Peyer's patch (tissue), 4 donors: ENCODE data around the gene FHL1. TPM values are rescaled to one million over a fixed set of nuclear protein-coding genes. Genes with fewer than 3 reads are reported as not detected.

Source experiments
- DNase-seq, 3 donors: peaks; one replicate each; pipeline ENCODE4 v3.0.0-alpha.2; 2017 to 2019
- H3K27ac ChIP-seq, 4 donors: fragments of 200-600 bp; sonication (generic); one replicate each; pipeline ENCODE4 v1.5.1; 2016 to 2019
- H3K27me3 ChIP-seq, 2 donors: fragments of 200-600 bp; sonication (generic); one replicate each; pipeline ENCODE4 v1.5.1; 2019
- H3K36me3 ChIP-seq, 3 donors: fragments of 200-600 bp; sonication (generic); one replicate each; pipeline ENCODE4 v1.5.1; 2016 to 2019
- H3K4me1 ChIP-seq, 4 donors: fragments of 200-600 bp; sonication (generic); one replicate each; pipeline ENCODE4 v1.5.1; 2016 to 2019
- H3K4me3 ChIP-seq, 4 donors: fragments of 200-600 bp; sonication (generic); 1 replicate in 3 of 4; 2 replicates in 1 of 4; pipeline ENCODE4 v1.5.1; 2016 to 2019; ENCODE audit warnings: mild to moderate bottlenecking in 1 of 4
- H3K9me3 ChIP-seq, 4 donors: fragments of 200-600 bp; sonication (generic); one replicate each; pipeline ENCODE4 v1.5.1; 2016 to 2019; ENCODE audit warnings: mild to moderate bottlenecking in 1 of 4
- CTCF ChIP-seq, 6 experiments: fragments of 450-650 bp in 4 of 6; fragments of 200-600 bp in 2 of 6; sonication (generic) in 1 of 6; IDR thresholded peaks; one replicate each; pipeline ENCODE4 v1.5.1; 2017 to 2019; ENCODE audit warnings: antibody characterized with exemption in 6 of 6, mild to moderate bottlenecking in 3 of 6, moderate library complexity in 1 of 6
- POLR2A ChIP-seq, 2 donors: fragments of 450-650 bp; IDR thresholded peaks; one replicate each; pipeline ENCODE4 v1.5.1; 2017; ENCODE audit warnings: antibody characterized with exemption in 2 of 2, mild to moderate bottlenecking in 2 of 2, moderate library complexity in 2 of 2
- total RNA-seq, 4 donors: library from RNA; depleted of rRNA; stranded (reverse); fragments of >200 nt; gene quantifications; one replicate each; pipeline ENCODE4 v1.1.0, GENCODE V29; 2016

FHL1 gene
- total RNA-seq, 4 donors from 2014 or later = 33.8 to 302 (median 120) TPM

DNA sequence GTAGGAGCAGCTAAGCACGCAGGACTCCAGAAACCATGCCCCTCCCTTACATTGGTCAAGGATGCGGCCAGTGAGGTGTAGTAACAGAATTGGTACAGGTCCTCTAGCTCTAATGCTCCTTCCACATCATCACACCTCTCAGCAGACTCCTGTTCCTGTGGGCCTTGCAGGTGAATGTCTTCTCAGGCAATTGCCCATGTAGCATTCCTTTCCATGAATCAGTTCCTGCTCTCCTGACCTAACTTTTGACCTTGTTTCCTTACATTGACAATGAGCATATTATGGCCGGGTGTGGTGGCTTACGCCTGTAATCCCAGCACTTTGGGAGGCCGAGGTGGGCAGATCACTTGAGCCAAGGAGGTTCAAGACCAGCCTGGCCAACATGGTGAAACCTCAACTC, 72.6 kb downstream of the FHL1 start:
- H3K36me3 ChIP-seq = peaks cover 0 to 9% (median 0%) of the 10 kb centered on the region in 3 donors
- no peaks in the 10 kb centered on the region for H3K9me3 ChIP-seq
- H3K27me3 ChIP-seq = no peaks in the 10 kb centered on the region
- TF ChIP-seq CTCF (IDR thresholded peaks at IDR 0.05) (no peak), POLR2A (IDR thresholded peaks at IDR 0.05) (no peak)
- no peak overlapping the region for H3K27ac ChIP-seq
- H3K4me1 ChIP-seq = no peaks in the 10 kb centered on the region
- DNase-seq = no peak
- no peak overlapping the region for H3K4me3 ChIP-seq

DNA sequence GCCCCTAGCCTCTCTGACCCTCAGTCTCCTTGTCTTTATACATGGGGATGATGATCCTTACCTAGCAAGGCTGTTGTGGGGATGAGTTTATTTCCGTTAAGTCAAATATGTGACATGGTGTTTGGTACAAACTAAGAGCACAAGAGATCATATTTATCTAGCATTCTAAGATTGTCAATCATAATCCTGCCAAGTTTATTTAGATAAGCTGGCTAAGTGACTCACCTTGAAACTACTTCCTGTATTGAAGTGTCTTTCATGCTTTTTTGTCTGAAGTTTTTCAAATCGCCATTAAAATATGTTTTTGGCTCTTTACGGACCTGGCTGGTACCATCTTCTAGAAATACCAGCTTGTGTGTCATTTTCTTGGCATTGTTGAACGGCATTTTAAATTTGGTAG, 73.2 kb downstream of the FHL1 start:
- TF ChIP-seq POLR2A (IDR thresholded peaks at IDR 0.05) (no peak), CTCF (IDR thresholded peaks at IDR 0.05) (no peak)
- Histone ChIP-seq H3K4me3 (no peak overlapping the region), H3K27me3 (no peaks in the 10 kb centered on the region), H3K36me3 (peaks cover 0 to 9% (median 0%) of the 10 kb centered on the region in 3 donors), H3K27ac (no peak overlapping the region), H3K9me3 (no peaks in the 10 kb centered on the region), H3K4me1 (no peaks in the 10 kb centered on the region)
- DNase-seq = no peak

GRCh38 chrX:136220951-136221350, 73.6 kb downstream of the FHL1 start:
- Histone ChIP-seq H3K4me3 (no peak overlapping the region), H3K36me3 (peaks cover 0 to 9% (median 0%) of the 10 kb centered on the region in 3 donors), H3K27ac (no peak overlapping the region)

DNA sequence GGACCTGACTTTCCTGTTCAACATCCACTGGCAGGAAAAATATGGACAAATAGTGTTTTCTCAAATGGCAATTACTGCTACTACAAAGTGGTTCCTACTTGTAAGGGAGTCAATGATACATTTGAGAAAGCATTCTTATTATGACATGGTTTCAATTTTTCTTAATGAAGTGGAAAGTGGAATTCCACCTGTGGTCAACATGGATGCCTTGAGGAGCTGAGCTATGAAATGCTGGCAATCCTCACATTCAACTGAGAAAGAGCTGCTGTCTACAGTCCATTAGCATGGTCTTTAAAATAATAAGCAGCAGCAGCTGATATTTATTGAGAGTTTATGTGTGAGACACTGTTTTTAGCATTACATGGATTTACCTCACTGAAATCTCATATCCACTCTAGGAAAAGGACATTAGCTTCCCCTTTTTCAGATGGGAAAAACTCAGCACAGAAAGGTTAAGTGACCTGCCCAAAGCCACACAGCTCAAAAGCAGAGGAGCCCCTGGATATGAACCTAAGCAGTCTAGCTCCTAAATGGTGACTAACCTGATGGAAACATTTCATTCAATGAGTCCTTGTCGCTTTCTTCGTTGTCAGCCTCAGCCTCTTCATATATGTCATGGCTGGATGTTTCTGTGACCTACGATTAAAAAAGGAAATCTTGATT, 74.6 kb downstream of the FHL1 start:
- no peak for DNase-seq
- H3K9me3 ChIP-seq = no peaks in the 10 kb centered on the region
- no peaks in the 10 kb centered on the region for H3K4me1 ChIP-seq
- H3K27ac ChIP-seq = no peak overlapping the region
- H3K36me3 ChIP-seq = peaks cover 0 to 9% (median 0%) of the 10 kb centered on the region in 3 donors
- no peak for TF ChIP-seq CTCF (IDR thresholded peaks at IDR 0.05)
- TF ChIP-seq POLR2A (IDR thresholded peaks at IDR 0.05) = no peak
- no peaks in the 10 kb centered on the region for H3K27me3 ChIP-seq
- no peak overlapping the region for H3K4me3 ChIP-seq

More at GRCh38 chrX:136220951-136221350, 73.6 kb downstream of the FHL1 start:
- TF ChIP-seq POLR2A (IDR thresholded peaks at IDR 0.05) (no peak), CTCF (IDR thresholded peaks at IDR 0.05) (no peak)
- Histone ChIP-seq H3K9me3 (no peaks in the 10 kb centered on the region), H3K27me3 (no peaks in the 10 kb centered on the region), H3K4me1 (no peaks in the 10 kb centered on the region)
- no peak for DNase-seq

DNA sequence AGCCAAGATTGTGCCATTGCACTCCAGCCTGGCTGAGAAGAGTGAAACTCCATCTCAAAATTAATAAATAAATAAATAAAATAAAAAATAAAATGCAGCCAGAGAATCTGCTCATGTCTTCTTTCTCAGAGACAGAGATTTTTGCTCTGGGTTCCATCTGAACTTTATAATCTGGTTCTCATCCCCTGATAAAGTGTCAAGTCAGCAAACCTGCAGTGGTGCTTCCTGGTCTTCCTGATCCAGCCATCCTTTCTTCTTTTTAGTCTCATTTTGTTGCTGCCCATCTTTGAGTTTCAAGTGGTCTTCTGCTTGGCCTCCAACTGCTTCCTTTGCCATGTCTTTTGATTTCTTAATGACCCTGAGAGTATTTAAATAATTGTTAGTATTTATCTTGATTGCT, 79.7 kb downstream of the FHL1 start:
- Histone ChIP-seq H3K4me3 (no peak overlapping the region), H3K27ac (no peak overlapping the region), H3K27me3 (no peaks in the 10 kb centered on the region), H3K4me1 (no peaks in the 10 kb centered on the region), H3K9me3 (no peaks in the 10 kb centered on the region), H3K36me3 (peaks cover 0 to 10% (median 0%) of the 10 kb centered on the region in 3 donors)
- no peak for DNase-seq
- TF ChIP-seq POLR2A (IDR thresholded peaks at IDR 0.05) (no peak), CTCF (IDR thresholded peaks at IDR 0.05) (no peak)
